SU-DHL-6 (cell line): ENCODE results near the gene CDH13.

ENCODE experiments used
- H2AFZ ChIP-seq: fragments of 200-600 bp; sonication (generic); 2 replicates; pipeline ENCODE4 v1.6.1; 2014; ENCODE audit warnings: low read depth, mild to moderate bottlenecking, moderate library complexity, mixed read lengths, antibody characterized with exemption, low read length; ENCODE audit not compliant: severe bottlenecking
- H3F3A ChIP-seq: fragments of 200-600 bp; shearing (Covaris generic); 2 replicates; pipeline ENCODE4 v1.6.0; 2016; ENCODE audit warnings: antibody characterized with exemption, mild to moderate bottlenecking; ENCODE audit not compliant: insufficient read depth
- H3K27ac ChIP-seq: fragments of 200-600 bp; sonication (generic); 2 replicates; pipeline ENCODE4 v1.5.1; 2016; ENCODE audit warnings: low read depth, mild to moderate bottlenecking, low read length, moderate library complexity, mixed read lengths
- H3K27me3 ChIP-seq: fragments of 200-600 bp; sonication (generic), shearing (Covaris generic); 2 replicates; pipeline ENCODE4 v1.6.0; 2014; ENCODE audit warnings: mild to moderate bottlenecking, low read length
- H3K36me3 ChIP-seq: fragments of 200-600 bp; sonication (generic); 2 replicates; pipeline ENCODE4 v1.6.1; 2014; ENCODE audit warnings: mild to moderate bottlenecking, low read length, mixed read lengths
- H3K4me2 ChIP-seq: fragments of 300-600, 200-600 bp; shearing (Covaris generic), sonication (generic); 2 replicates; pipeline ENCODE4 v1.6.0; 2014; ENCODE audit warnings: low read length, low read depth, mild to moderate bottlenecking; ENCODE audit not compliant: poor library complexity, severe bottlenecking
- H3K4me3 ChIP-seq: fragments of 200-600 bp; sonication (generic); 2 replicates; pipeline ENCODE4 v1.5.1; 2014; ENCODE audit warnings: antibody characterized with exemption, low read length, mild to moderate bottlenecking, mixed read lengths; ENCODE audit not compliant: insufficient read depth, poor library complexity, severe bottlenecking
- H3K79me2 ChIP-seq: fragments of 200-600 bp; sonication (generic); 2 replicates; pipeline ENCODE4 v1.6.1; 2014; ENCODE audit warnings: mild to moderate bottlenecking, low read length, moderate library complexity; ENCODE audit not compliant: insufficient read depth
- H3K9ac ChIP-seq: fragments of 200-600 bp; sonication (generic); 2 replicates; pipeline ENCODE4 v1.7.0; 2014; ENCODE audit warnings: mild to moderate bottlenecking, low read length
- H3K9me2 ChIP-seq: fragments of 200-600 bp; sonication (generic); replicated peaks from 2 replicates; pipeline ENCODE4 v1.6.1; 2014; ENCODE audit warnings: low read length; ENCODE audit not compliant: insufficient read depth
- H3K9me3 ChIP-seq: fragments of 200-600 bp; sonication (generic); 2 replicates; pipeline ENCODE4 v1.6.1; 2014; ENCODE audit warnings: low read length, mixed read lengths; ENCODE audit not compliant: insufficient read depth
- H4K20me1 ChIP-seq: fragments of 200-600 bp; sonication (generic); 2 replicates; pipeline ENCODE4 v1.6.1; 2014; ENCODE audit warnings: low read depth, mild to moderate bottlenecking, antibody characterized with exemption, low read length, moderate library complexity, mixed read lengths
- CTCF ChIP-seq: fragments of 200-600 bp; sonication (generic); IDR thresholded peaks from one replicate; pipeline ENCODE4 v1.5.1; 2017; ENCODE audit warnings: antibody characterized with exemption, mild to moderate bottlenecking, low read length, moderate library complexity; ENCODE audit not compliant: insufficient read depth, poor library complexity, severe bottlenecking
- EZH2phosphoT487 ChIP-seq: fragments of 200-600 bp; sonication (generic), shearing (Covaris generic); conservative IDR thresholded peaks from 2 replicates; pipeline ENCODE4 v1.6.1; 2018; ENCODE audit warnings: mild to moderate bottlenecking, antibody characterized with exemption, low read length, moderate library complexity, mixed read lengths

CDH13 gene

GRCh38 chr16:83481589-83481988, 854.8 kb downstream of the CDH13 start:
- Histone ChIP-seq H3K36me3 (no peaks in the 10 kb centered on the region), H3K27ac (no peak overlapping the region), H3K27me3 (no peaks in the 10 kb centered on the region), H3K9me2 (no peaks in the 10 kb centered on the region), H4K20me1 (no peaks in the 10 kb centered on the region), H3K4me2 (no peak overlapping the region), H2AFZ (no peak overlapping the region), H3K4me3 (no peak overlapping the region), H3K9me3 (no peaks in the 10 kb centered on the region), H3K9ac (no peak overlapping the region), H3F3A (no peaks in the 10 kb centered on the region), H3K79me2 (no peaks in the 10 kb centered on the region)
- TF ChIP-seq EZH2phosphoT487, result no peak
- no peak for TF ChIP-seq CTCF

GRCh38 chr16:83482545-83483162, 855.9 kb downstream of the CDH13 start:
- Histone ChIP-seq H3K9ac (no peak overlapping the region), H3F3A (no peaks in the 10 kb centered on the region), H3K9me3 (no peaks in the 10 kb centered on the region), H3K27ac (no peak overlapping the region), H3K9me2 (no peaks in the 10 kb centered on the region), H3K36me3 (no peaks in the 10 kb centered on the region), H3K27me3 (no peaks in the 10 kb centered on the region), H2AFZ (no peak overlapping the region), H4K20me1 (no peaks in the 10 kb centered on the region), H3K4me3 (no peak overlapping the region), H3K79me2 (no peaks in the 10 kb centered on the region), H3K4me2 (no peak overlapping the region)
- TF ChIP-seq CTCF, result no peak
- TF ChIP-seq EZH2phosphoT487, result no peak

- Histone ChIP-seq H3K9me2 (no peaks in the 10 kb centered on the region), H4K20me1 (no peaks in the 10 kb centered on the region), H3K9ac (no peak overlapping the region), H3K27me3 (no peaks in the 10 kb centered on the region; the same call in 1 of the 2 replicates), H3K4me3 (no peak overlapping the region), H3K4me2 (no peak overlapping the region), H3K36me3 (no peaks in the 10 kb centered on the region), H3K9me3 (no peaks in the 10 kb centered on the region), H3K79me2 (no peaks in the 10 kb centered on the region), H3F3A (no peaks in the 10 kb centered on the region), H2AFZ (no peak overlapping the region), H3K27ac (no peak overlapping the region)
- TF ChIP-seq CTCF (no peak), EZH2phosphoT487 (no peak)
Observed at GRCh38 chr16:83490073-83490472, 863.3 kb downstream of the CDH13 start.
